ENCODE measurements around the gene UBL7. TPM values are rescaled to one million over a fixed set of nuclear protein-coding genes. Genes with fewer than 3 reads are reported as not detected.

Gene UBL7
- total RNA-seq, 2 donors from 2014 or later, result 39.0 to 43.5 TPM

GRCh38 chr15:74400915-74401757, 59.8 kb downstream of the UBL7 start:
- intact Hi-C loops (cut with DNase I), result no loop called here
- ATAC-seq, result no peak
- no peak for DNase-seq

- ATAC-seq, result no peak
- DNase-seq, result no peak
- intact Hi-C loops (cut with DNase I), result no loop called here
Observed at GRCh38 chr15:74400313-74400860, 60.6 kb downstream of the UBL7 start.

GRCh38 chr15:74399511-74400312, 61.2 kb downstream of the UBL7 start:
- intact Hi-C loops (cut with DNase I), result no loop called here
- ATAC-seq (no peak), DNase-seq (no peak)

GRCh38 chr15:74399100-74399499, 61.9 kb downstream of the UBL7 start:
- intact Hi-C loops (cut with DNase I), result no loop called here
- DNase-seq, result no peak
- ATAC-seq, result no peak

GRCh38 chr15:74398183-74398582, 62.8 kb downstream of the UBL7 start:
- ATAC-seq, result no peak
- intact Hi-C loops (cut with DNase I), result no loop called here
- no peak for DNase-seq

GRCh38 chr15:74397239-74398068, 63.5 kb downstream of the UBL7 start:
- DNase-seq (no peak), ATAC-seq (no peak)

GRCh38 chr15:74396445-74397238, 64.3 kb downstream of the UBL7 start:
- no peak for ATAC-seq
- intact Hi-C loops (cut with DNase I), result no loop called here
- DNase-seq, result no peak

More at GRCh38 chr15:74397239-74398068, 63.5 kb downstream of the UBL7 start:
- intact Hi-C loops (cut with DNase I), result no loop called here

GRCh38 chr15:74396146-74396438, 64.9 kb downstream of the UBL7 start:
- DNase-seq (no peak), ATAC-seq (no peak)
- intact Hi-C loops (cut with DNase I), result no loop called here

Small RNA genes lying within 50 kb of the gene (microRNA-seq; reads per million reads assigned to microRNA genes)
- 0 reads per million in 2 donors for gene MIR6881

Other genes with a start within 250 kb of the UBL7 start
- not detected for gene CCDC33, start 224.8 kb downstream of the UBL7 start, total RNA-seq
- gene CYP11A1, start 93.5 kb downstream of the UBL7 start, total RNA-seq, result 1 to 10 TPM in 1 of 2 donors, under 1 TPM in 1; 0.29 to 1.8 TPM
- 1 to 10 TPM; 1.8 to 1.9 TPM for gene SEMA7A, start 27.2 kb downstream of the UBL7 start, total RNA-seq
- 1 to 10 TPM; 2.1 to 2.6 TPM for gene ARID3B, start 80.1 kb upstream of the UBL7 start, total RNA-seq
- 10 to 100 TPM; 44.2 to 44.3 TPM for gene CLK3, start 154.7 kb upstream of the UBL7 start, total RNA-seq
- 10 to 100 TPM; 19.7 to 19.8 TPM for gene EDC3, start 234.9 kb upstream of the UBL7 start, total RNA-seq